Panc1 (cell line): ENCODE data around the gene ZNF688. TPM values are rescaled to one million over a fixed set of nuclear protein-coding genes. Genes with fewer than 3 reads are reported as not detected.

ENCODE experiments used
- ATAC-seq: fragments of 200-7000 bp; cut with Tn5 transposase; 2 replicates; pipeline ENCODE4 v1.9.1; 2020; ENCODE audit warnings: mild to moderate bottlenecking, moderate library complexity
- BruUV-seq: library from RNA; stranded (reverse); fragments of 400-500 nt; replicated peaks from 2 replicates; lab custom pipeline; 2021; lab: Mats Ljungman, UMichigan
- CTCF ChIA-PET: fragments of 300-600 bp; sonication (Branson Sonifier 250); formaldehyde crosslinking; loops from one replicate; lab custom pipeline; 2022; ENCODE audit warnings: antibody characterized with exemption; lab: Charles Lee
- POLR2A ChIA-PET: fragments of 300-600 bp; sonication (Branson Sonifier 250); formaldehyde crosslinking; loops from one replicate; lab custom pipeline; 2022; ENCODE audit warnings: antibody characterized with exemption; lab: Charles Lee
- DNase-seq: peaks from one replicate; pipeline ENCODE4 v3.0.0-alpha.2; 2010; ENCODE audit warnings: low read depth, low spot score
- H3K27ac ChIP-seq: 2 replicates; pipeline ENCODE4 v1.5.1; 2011; ENCODE audit warnings: mild to moderate bottlenecking, low read length, inconsistent platforms
- H3K27me3 ChIP-seq: fragments of 200-500 bp; sonication (Bioruptor generic); 2 replicates; pipeline ENCODE4 v1.6.0; 2014; ENCODE audit warnings: low read length, inconsistent platforms; ENCODE audit not compliant: control insufficient read depth, insufficient read depth
- H3K36me3 ChIP-seq: fragments of 200-500 bp; sonication (Bioruptor generic); 2 replicates; pipeline ENCODE4 v1.5.1; 2014; ENCODE audit warnings: inconsistent platforms, mild to moderate bottlenecking, low read length, moderate library complexity; ENCODE audit not compliant: control insufficient read depth, insufficient read depth
- H3K4me1 ChIP-seq: 2 replicates; pipeline ENCODE4 v1.5.1; 2011; ENCODE audit warnings: inconsistent platforms, mild to moderate bottlenecking, low read length, moderate library complexity; ENCODE audit not compliant: control insufficient read depth, insufficient read depth
- H3K4me3 ChIP-seq, 2 experiments: 2 replicates each; pipeline ENCODE4 v1.5.1; 2011 to 2012; ENCODE audit warnings: low read depth in 2 of 2, low read length in 2 of 2, mild to moderate bottlenecking in 2 of 2, inconsistent platforms in 1 of 2, moderate library complexity in 1 of 2
- H3K9me3 ChIP-seq: fragments of 200-500 bp; sonication (Bioruptor generic); 2 replicates; pipeline ENCODE4 v1.5.1; 2014; ENCODE audit warnings: low read depth, mild to moderate bottlenecking, inconsistent platforms, low read length, moderate library complexity; ENCODE audit not compliant: control insufficient read depth, insufficient read depth
- CTCF ChIP-seq: fragments of 450-650 bp; IDR thresholded peaks from 2 replicates; pipeline ENCODE4 v1.5.1; 2017; ENCODE audit warnings: mild to moderate bottlenecking
- POLR2AphosphoS5 ChIP-seq: IDR thresholded peaks from 2 replicates; pipeline ENCODE4 v1.6.1; 2012; ENCODE audit warnings: mild to moderate bottlenecking, low read depth, low read length, moderate library complexity
- REST ChIP-seq, 2 experiments: IDR thresholded peaks; 2 replicates each; pipeline ENCODE4 v1.6.1; 2011 to 2012; ENCODE audit warnings: low read depth in 2 of 2, control low read depth in 1 of 2, low read length in 1 of 2, mild to moderate bottlenecking in 1 of 2, moderate library complexity in 1 of 2; ENCODE audit not compliant: insufficient read depth in 1 of 2
- in situ Hi-C: cut with HindIII; loops from 2 replicates; pipeline ENCODE4 v1.10.0; 2016; ENCODE audit warnings: low sequenced_read_pairs, low pct_unique_long_range_greater_than_20kb
- intact Hi-C: fragments of 100-400 bp; cut with micrococcal nuclease; formaldehyde crosslinking; loops from one replicate; pipeline ENCODE4 v1.10.0; 2022; ENCODE audit not compliant: unreplicated experiment
- total RNA-seq: library from RNA; stranded (reverse); gene quantifications from one replicate; pipeline ENCODE4 v1.2.1, GENCODE V29; 2021; ENCODE audit not compliant: unreplicated experiment

The ZNF688 gene
- total RNA-seq, 1 experiment from 2014 or later, result 7.7 TPM

GRCh38 chr16:30609002-30609925 is 37.8 kb upstream of the ZNF688 start:
- BruUV-seq, result no TSS peak
- intact Hi-C loops (no loop called here), in situ Hi-C loops (no loop called here)
- CTCF ChIA-PET, result interaction anchor here (1.0 kb wide), 1 partner anchor 11 kb away, joined by 4 read pairs; no protein-coding TSS in a partner anchor
- Histone ChIP-seq H3K9me3 (no peaks in the 10 kb centered on the region), H3K36me3 (no peaks in the 10 kb centered on the region; the same call in 1 of the 2 replicates), H3K27ac (peak overlapping the region; percentile 98), H3K27me3 (no peaks in the 10 kb centered on the region), H3K4me3 (peak overlapping the region; percentile 79 to 90), H3K4me1 (peaks cover 14% of the 10 kb centered on the region)
- ATAC-seq, result peak; percentile 74
- TF ChIP-seq POLR2AphosphoS5 (no peak), REST (IDR thresholded peaks at IDR 0.05; ENCODE audit: insufficient read depth in 1 of 2, low read depth in 2 of 2, low read length in 1 of 2) (0 out of 4 replicates have a peak, but pooled peaks of 1 of the 2 experiments have one; percentile 14)
- DNase-seq, result no peak
- POLR2A ChIA-PET, result interaction anchor here (0.5 kb wide), 1 partner anchor 248 kb away, joined by 3 read pairs; no protein-coding TSS in a partner anchor

GRCh38 chr16:30606004-30606403 is 34.5 kb upstream of the ZNF688 start:
- H3K4me1 ChIP-seq, result peaks cover 15% of the 10 kb centered on the region
- no peaks in the 10 kb centered on the region for H3K9me3 ChIP-seq
- no peak for TF ChIP-seq CTCF
- TF ChIP-seq REST (IDR thresholded peaks at IDR 0.05; ENCODE audit: insufficient read depth in 1 of 2, low read depth in 2 of 2, low read length in 1 of 2), result no peak
- no peak for DNase-seq
- intact Hi-C loops (no loop called here), in situ Hi-C loops (no loop called here)
- no peak overlapping the region for H3K4me3 ChIP-seq
- CTCF ChIA-PET, result no interaction called here
- POLR2A ChIA-PET, result no interaction called here
- no peak for ATAC-seq
- H3K27me3 ChIP-seq, result no peaks in the 10 kb centered on the region
- BruUV-seq, result no TSS peak
- H3K27ac ChIP-seq, result no peak overlapping the region
- H3K36me3 ChIP-seq, result peaks cover 3% of the 10 kb centered on the region
